Measurements from ENCODE around the gene ADAM22.

Gene ADAM22

DNA sequence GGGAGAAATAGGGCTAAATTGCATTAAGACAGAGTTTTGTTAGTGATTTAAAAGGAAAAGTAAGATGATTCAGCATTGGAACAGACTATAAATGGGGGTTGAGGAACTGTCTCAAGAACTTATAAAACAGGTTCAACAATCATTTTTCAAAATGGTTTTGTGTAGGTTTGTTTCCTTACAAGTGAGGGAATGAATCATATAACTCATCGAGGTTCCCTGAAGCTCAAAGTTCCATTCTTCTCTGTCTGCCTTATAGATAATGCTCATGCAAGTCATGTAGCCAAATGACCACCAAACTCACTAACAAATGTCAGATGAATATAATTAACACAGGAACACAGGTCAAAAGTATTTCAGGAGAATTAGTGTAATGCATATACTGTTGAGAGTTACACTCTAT lies 27.7 kb downstream of the ADAM22 start:
- DNase-seq, result no peak

DNA sequence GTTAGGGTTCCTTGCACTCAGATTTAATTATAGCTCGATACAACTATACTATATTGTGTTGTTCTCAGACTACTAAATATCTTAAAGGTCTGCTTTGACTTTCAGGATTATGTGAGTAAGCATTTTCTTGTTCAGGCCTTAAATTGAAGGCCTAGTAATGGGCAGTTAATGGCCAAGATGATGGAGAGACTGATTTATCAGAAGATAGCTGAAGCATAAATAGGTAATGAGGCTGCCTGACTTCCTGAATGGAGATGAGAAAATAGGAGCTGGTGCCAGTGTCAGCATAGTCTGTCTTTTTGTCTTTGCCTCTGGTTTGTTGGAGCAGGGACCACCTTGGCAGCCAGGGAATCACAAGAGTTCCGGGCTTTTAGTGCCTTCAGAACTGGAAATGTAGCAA lies 32.2 kb downstream of the ADAM22 start:
- DNase-seq, result no peak

DNA sequence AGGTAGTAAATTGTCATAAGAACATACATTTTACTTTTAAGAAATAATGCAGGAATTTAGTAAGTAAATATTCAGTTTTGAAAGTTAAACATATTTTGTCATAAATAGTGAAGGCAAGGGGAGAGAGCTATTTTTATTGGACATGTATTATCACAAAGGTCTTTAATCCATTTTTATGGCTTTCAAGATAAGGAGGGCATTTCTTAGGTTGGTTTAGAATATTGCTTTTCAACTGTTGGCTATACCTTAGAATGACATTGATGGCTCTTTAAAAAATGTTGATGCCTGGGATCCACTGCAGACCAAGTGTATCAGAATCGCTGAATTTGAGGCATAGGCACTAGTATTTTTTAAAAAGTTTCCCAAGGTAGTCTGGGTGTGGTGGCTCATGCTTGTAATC lies 34.0 kb downstream of the ADAM22 start:
- no peak for DNase-seq

DNA sequence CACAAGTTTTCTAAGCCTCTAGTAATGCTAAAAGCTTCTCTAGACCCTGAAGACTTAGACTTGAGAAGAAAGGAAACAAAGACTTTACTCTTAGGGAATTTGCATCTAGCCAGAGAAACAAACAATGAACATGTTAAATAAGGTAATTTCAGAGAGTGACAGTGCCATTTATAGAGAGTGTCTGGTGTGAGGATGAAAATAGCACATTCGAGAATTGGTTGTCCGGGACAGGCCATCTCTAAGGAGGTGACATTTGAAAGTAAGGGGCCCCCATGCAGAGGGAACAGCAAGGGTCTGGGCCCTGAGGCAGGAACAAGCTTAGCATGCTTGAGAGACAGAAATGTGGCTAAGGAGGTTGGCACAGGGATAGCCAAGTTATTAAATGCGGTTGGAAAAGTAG lies 48.1 kb downstream of the ADAM22 start:
- DNase-seq, result no peak

DNA sequence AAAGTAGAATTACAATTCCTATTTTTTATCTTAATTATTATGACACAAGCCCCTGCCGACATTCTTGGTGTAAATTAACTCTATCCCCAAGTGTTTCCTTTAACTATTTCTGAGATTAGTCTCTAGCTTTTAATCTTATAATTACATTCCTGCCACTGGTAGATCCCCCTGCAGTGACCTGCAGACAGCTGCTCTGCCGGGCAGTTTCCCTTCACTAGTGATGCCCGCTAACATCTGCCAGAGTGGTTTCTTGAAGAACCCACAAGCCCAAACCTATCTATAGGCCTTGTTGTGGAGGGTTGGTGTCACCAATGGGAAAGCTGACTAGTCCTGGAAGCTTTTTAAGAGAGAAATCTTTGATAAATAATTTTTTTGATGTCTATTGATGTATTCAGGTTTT lies 50.0 kb downstream of the ADAM22 start:
- no peak for DNase-seq

DNA sequence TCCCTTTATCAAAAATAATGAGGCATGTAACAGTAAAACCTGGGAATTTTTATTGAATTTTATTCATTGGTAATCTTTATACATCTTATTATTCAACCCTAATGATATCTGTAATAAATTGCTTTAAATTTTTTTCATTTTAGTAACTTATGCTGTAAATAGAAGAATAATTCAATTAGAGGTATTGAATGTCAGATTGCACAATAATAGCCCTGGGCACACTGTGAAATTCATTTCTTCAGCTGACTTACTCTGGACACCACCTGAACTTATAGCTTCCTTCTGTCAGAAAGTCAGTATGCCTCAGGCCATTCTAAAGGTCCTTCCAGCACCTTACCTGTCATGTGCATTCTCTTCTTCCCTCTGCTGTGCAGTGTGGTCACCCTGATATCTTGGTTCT lies 59.2 kb downstream of the ADAM22 start:
- no peak for DNase-seq

DNA sequence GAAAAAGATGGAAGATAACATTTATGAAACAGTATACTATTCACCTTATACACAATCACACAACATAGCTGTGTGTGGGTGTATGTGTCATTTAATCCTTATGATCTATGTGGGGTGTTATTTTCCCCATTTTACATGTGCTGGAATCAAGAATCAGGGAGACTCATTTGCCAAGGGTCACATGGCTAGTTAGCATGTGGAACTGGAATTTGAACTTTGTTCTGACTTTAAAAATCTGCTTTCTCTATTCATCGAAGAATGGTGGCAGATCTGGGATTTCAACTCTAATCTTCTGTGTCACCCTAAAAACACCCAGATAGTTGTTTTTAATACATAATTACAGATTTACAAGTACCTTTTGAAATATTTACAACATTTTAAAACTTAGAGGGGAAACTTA lies 65.2 kb downstream of the ADAM22 start:
- no peak for DNase-seq

DNA sequence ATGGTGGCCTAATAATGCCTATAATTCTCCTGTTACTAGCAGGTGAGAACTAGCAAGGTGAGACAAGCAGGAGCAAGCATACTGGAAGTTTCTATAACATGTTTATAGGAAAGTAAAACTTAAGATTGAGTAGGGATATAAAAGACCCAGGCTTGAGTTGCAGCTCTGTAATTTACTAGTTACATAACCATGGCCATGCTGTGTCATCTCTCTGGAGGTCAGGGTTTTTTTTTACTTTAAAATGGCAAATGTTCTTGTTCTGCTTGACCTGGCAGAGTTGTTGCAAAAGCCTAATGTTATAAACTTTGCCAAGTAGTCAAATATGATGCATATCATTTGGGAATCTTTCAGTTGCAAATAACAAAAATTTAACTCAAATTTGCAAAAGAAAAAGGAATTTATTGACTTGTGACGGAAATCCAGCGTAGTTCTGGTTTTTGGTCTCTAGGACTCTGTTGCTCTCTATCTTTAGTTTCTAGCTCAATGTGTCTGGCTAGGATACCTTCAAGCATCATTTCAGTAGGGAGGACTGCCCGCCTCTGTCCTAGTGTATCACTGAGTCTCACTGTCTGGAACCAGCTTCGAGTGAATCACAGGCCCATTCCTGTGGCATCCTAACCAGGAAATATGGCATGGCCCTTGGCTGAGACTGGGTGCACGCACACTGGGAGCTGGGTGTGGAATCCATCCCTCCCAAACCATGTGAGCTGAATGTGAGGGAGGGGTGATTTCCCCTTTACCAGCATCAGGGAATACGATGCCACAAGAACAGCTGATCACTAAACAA lies 67.9 kb downstream of the ADAM22 start:
- no peak for DNase-seq

DNA sequence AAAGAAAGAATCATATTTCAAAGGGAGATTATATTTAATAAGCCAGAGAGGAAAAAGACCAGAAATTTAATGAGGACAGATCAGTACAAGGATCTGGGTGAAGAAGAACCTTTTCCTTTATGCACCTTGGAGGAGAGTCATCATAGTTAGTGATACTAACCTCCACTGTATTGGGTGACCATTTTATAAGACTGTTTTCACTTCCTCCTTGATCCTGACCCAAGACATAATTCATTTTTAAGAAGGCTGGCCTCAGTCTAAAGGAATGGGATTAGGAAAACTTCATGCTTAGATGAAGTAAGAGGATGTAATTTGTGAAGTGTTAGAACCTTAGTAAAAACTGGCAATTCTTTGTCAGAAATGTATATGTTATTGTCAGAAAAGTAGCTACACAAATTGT lies 68.6 kb downstream of the ADAM22 start:
- no peak for DNase-seq

DNA sequence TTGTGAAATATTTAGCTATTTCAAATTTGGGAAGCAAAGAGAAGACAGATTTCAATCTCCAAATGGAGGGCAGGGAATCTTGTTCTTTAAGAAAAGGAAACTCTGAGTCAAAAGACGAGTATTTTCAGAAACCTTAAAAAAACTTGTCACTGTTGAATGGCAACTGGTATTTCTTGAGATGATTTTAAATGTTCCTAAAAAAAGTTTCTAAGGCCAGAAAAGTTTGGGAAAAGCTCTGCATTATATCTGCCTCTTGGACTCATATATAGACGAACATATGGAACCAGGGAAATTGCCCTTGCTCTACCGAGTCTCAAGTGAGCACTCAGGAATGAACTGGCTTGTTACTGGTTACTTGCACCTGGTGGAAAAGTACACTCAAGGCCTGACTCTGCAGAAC lies 69.5 kb downstream of the ADAM22 start:
- DNase-seq, result no peak

DNA sequence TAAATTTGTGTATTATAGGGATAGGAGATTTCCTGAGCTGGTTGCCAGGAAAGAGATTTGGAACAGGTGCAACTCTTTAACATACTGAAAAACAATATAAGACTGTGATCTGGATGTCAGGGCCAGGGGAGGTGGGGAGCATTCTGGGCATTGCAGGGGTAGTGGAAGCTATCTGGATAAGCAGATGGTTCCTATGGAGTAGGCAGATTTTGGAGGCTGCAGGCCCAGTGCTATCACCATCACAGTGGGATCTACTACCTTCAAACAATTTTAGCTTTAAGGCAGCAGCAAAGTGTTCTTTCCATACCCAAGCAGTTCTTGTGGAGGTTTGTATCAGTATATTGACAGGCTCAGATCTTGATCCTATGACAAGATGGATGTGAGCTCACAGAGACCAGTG lies 71.1 kb downstream of the ADAM22 start:
- DNase-seq, result no peak

DNA sequence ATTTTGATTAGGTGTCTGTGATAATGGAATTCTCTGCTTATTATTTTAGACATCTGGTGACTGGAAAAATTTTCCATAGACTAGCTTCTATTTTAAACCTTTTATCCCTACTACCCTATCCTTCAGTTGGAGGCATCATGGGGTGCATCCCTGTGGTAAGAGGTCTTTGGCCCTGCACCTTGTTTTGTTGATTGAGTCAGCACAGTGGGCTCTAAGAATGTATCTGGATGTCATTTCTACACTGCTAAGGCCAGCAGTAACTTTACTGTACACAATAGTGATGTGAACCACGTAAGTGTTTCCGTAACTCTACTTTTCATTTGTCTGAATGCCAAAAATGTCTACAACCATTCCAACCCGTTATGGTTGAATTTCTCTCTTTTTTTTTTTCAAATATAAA lies 75.6 kb downstream of the ADAM22 start:
- no peak for DNase-seq

DNA sequence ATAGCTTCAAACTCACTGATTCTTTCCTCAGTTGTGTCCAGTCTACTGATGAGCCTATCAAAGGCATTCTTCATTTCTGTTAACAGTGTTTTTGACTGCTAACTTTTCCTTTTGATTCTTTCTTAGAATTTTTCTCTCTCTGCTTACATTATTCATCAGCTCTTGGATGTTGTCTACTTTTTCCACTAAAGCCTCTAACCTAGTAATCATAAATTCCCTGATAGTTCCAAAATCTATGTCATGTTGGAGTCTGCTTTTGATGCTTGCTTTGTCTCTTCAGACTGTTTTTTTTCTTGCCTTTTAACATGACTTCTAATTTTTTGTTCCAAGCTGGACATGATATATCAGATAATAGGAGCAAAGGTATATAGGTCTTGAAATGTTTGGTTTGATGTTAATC lies 78.0 kb downstream of the ADAM22 start:
- no peak for DNase-seq

DNA sequence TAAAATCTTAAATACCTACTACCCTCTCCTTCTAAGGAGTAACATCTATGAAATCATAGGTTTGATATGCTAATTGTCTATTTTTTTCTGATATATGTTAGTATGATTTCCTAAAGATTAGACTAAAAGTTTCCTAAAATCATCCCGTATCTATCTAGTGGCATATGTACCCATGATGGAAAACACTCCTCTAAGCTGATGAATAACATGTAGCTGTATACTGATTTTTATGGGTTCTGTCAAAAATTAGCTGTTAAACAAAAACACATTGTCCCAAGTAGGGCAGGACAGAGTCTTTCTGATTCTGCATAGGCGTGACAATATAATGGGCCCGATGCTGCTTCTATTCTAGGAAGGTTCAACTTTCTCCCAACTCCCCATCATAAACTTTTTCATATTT lies 79.9 kb downstream of the ADAM22 start:
- no peak for DNase-seq

DNA sequence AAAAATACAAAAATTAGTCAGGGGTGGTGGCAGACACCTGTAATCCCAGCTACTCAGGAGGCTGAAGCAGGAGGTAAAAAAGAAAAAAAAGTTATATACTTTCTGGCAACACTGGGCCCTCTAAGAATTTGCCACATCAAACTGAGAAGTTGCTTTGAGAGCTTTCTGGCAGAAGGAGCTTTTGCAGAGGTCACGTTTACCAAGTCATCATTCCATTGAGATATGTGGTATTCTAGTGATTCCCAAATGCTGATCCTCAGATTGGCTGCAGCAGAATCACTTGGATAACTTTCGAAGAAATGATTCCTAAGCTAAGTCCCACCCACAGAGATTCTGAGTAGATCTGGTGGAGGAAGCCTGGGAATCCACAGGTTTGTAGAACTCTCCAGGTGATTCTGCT lies 80.5 kb downstream of the ADAM22 start:
- DNase-seq, result no peak

DNA sequence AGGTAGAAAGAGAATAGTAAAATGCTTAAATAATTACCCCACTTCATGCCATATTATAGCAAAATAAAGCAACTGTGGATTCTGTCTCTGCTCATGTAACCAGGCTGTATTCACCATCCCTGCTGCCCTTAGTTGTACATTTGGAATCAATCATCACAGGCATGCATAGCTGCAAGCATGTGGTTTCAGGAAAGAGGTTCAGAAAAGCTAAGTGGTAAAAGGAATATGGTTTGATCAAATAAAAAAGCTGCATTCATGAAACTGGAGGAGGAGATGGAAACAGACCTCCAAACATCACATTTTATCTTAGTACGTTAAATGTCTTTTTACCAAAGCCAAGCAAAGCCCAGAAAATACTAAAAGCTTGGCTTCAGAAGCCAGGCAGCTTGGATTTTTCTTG lies 81.3 kb downstream of the ADAM22 start:
- no peak for DNase-seq

DNA sequence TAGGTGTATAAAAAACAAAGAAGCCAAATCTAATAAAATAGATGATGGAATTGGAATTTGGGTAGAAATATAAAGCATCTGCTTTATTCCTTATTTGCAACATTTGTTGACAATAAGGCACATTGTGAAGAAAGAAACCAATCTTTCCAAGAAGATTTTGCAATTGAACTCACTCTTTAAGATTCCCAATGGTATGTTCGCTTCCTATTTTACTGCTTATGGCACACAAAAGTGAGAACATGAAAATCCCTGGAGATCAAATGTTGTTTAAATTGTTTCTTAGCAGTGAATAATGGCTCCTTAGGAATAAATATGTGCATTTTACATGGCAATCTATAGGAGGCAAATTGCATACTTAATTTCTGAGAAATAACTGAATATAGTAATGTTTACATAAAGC lies 84.5 kb downstream of the ADAM22 start:
- no peak for DNase-seq

DNA sequence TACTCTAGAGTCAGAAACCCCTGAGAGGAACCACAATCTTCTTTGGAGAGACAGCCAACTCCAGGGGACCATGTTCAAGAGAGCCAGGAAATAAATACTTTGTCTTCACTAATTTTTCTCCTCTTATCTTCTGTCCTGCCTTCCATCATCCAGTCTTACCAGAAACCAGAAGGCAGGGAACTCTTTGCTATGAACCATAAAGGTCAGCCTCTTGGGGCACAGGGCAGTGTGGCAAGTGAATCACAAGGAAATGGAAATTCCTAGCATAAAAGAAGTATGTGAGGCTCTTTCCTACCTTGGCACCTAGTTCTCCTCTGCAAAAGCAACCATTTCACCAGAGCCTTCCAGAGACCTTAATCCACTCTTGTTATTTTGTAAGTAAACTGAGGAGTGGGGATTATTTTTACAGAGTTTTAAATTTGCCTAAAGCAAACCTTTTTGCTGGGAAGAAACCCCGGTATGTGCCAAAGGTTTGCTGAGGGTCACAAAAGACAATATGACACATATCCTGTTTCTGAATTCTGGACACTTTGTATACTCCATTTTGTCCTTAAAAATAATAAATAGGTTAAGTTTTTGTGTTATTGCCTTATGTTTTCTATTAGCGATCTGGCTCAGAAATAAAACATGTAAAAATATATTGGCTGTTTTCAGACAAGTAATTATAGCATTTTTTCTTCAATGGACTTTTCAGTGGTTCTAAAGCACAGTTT lies 87.1 kb downstream of the ADAM22 start:
- DNase-seq, result peak; percentile 7

DNA sequence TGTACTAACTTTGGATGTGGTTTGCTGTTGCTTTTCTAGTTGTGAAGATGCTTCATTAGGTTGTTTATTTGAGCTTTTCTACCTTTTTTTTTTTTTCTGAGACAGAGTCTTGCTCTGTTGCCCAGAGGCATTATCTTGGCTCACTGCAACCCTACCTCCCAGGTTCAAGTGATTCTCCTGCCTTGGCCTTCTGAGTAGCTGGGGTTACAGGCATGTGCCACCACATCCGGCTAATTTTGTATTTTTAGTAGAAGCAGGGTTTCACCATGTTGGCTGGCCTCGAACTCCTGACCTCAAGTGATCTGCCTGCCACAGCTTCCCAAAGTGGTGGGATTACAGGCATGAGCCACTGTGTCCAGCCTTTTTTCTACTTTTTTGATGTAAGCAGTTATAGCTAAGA lies 93.7 kb downstream of the ADAM22 start:
- no peak for DNase-seq

DNA sequence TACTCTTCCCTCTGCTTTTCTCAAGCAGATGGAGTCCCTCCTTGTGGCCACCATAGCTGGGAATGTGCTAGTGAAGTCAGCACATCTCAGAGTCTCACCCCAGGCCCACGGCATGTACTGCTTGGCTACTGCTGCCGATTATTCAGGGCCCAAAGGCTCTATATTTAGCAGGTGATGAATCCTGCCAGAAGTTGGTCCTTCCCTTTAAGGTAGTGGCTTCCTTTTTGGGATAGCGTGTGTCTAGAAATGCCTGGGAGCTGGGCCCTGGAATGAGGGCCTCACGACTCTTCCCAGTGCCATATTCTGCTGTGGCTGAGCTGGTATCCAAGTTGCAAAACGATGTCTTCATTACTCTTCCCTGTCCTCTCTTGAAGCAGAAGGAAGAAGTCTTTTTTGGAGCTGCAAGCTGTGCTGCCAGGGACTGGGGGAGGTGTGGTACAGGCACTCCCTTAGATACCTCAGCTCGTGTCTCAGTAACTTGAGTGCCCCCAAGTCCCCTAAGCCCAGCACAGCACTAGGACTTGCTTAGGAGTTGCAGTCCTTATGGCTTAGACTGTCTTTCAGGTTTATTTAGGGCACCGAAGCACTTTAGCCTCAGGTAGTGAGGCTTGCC lies 100.1 kb downstream of the ADAM22 start:
- no peak for DNase-seq

DNA sequence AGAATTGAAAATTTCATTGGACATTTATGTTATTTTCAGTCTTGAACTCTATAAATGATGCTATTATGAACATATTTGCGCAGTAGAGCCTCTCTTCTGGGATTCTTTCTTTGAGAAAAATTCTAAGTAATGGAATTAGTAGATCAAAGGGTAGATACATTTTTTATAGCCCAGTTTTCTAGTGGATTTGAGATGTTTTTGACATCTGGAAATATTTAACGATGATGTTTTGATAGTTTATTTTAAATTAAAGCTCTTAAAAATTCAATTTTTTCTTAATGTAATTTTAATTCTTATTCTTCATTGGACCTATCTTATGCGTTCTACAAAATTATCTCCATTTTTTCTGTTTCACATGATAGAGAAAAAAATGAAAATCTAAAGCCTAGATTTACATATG lies 103.0 kb downstream of the ADAM22 start:
- no peak for DNase-seq

DNA sequence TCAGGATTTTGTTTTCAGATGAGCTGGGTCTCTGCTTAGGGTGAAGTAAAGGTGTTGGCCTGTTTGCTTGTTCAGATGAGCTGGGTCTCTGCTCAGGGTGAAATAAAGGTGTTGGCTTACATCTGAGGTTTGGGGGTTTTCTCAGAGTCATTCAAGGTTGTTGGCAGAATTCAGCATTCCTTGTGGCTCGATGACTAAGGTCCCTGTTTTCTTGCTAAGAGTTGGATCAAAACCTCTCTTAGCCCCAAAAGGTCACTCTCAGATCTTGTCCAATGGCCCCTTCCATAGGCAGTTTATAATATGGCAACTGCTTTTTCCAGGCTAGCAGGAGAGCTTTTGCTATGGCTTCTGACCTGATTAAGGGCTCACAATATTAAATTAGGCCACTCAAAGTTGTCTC lies 106.6 kb downstream of the ADAM22 start:
- DNase-seq, result peak; percentile 17

DNA sequence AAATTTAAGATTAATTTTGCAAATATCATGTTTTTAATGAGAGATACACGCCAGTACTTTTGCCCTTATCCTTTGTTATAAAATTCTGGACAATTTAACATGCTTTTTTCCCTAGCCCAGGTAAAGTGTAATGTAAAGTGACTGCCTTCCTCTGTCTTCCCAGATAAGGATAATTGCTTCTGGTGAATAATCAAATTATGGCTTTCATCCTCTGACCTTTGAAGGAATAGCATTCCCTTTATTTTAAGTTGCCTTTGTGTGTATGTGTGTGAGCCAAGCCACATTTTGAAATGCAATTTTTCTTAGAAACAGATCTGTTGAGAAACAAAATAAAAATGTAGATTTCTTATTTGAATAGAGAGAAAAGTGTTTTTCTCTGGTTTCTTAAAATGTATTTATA lies 107.5 kb downstream of the ADAM22 start:
- no peak for DNase-seq

DNA sequence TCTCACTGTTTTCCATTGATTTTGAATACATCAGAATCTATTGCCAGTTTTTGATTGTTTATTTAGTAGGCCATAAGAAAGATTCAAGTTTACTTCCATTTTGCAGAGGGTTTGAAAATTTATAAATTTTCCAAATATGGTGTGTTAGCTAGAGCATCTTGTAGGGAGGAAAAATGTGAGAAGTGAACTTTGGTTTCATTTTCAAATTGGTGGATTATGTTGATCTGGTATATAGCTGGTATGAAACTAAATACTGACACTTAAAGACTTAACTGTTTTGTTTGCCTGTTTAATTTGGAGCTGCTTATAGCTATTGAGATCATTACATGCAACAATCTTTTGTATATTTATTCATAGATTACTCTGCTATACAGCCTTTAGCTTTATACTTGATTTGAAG lies 108.1 kb downstream of the ADAM22 start:
- DNase-seq, result no peak

Data from HCEC 1CT (cell line).